ENCODE results near the gene NOL3. TPM values are rescaled to one million over a fixed set of nuclear protein-coding genes. Genes with fewer than 3 reads are reported as not detected.

The NOL3 gene
- total RNA-seq, 2 donors from 2014 or later, result 11.6 TPM

DNA sequence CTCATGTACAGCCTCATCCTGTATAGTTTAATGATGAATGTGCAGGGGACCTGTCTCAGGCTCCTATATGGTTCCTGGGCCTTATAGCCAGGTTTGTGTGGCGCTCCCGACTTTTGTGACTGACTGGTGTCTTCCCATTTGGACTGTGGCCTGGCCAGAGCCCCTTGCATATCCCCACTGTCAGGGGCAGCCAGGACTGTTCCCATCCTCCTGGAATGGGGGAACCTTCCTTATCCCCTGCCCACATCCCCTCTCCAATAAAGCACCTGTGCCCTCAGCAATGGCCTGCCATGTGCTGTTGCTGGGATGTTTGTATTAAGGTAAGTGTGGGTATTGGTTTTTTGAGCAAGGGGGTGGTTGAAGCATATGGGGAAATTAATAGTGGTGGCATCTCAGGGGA, 22.1 kb upstream of the NOL3 start:
- no peak overlapping the region for H3K27ac ChIP-seq (ENCODE audit: low read depth, low read length)
- no peak overlapping the region for H3K9ac ChIP-seq (ENCODE audit: extremely low read depth, low read length, poor library complexity, severe bottlenecking)
- no peak overlapping the region for H3K4me3 Mint-ChIP-seq
- H3K27ac Mint-ChIP-seq, result no peak overlapping the region
- peaks cover 45% of the 10 kb centered on the region for H3K36me3 Mint-ChIP-seq (ENCODE audit: low read depth)
- no peaks in the 10 kb centered on the region for H3K9me3 Mint-ChIP-seq
- H3K27me3 ChIP-seq (ENCODE audit: control insufficient read depth, insufficient read depth, low read length, poor library complexity, severe bottlenecking), result peaks cover 37% of the 10 kb centered on the region
- H3K4me1 Mint-ChIP-seq, result peaks cover 4% of the 10 kb centered on the region
- no peaks in the 10 kb centered on the region for H3K9me3 ChIP-seq (ENCODE audit: control insufficient read depth, low read length)
- peaks cover 41% of the 10 kb centered on the region for H3K36me3 ChIP-seq (ENCODE audit: control insufficient read depth, insufficient read depth, low read length)
- TF ChIP-seq, protein P1, sequence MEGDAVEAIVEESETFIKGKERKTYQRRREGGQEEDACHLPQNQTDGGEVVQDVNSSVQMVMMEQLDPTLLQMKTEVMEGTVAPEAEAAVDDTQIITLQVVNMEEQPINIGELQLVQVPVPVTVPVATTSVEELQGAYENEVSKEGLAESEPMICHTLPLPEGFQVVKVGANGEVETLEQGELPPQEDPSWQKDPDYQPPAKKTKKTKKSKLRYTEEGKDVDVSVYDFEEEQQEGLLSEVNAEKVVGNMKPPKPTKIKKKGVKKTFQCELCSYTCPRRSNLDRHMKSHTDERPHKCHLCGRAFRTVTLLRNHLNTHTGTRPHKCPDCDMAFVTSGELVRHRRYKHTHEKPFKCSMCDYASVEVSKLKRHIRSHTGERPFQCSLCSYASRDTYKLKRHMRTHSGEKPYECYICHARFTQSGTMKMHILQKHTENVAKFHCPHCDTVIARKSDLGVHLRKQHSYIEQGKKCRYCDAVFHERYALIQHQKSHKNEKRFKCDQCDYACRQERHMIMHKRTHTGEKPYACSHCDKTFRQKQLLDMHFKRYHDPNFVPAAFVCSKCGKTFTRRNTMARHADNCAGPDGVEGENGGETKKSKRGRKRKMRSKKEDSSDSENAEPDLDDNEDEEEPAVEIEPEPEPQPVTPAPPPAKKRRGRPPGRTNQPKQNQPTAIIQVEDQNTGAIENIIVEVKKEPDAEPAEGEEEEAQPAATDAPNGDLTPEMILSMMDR (conservative IDR thresholded peaks at IDR 0.05), result no peak
- peaks cover 30% of the 10 kb centered on the region for H3K27me3 Mint-ChIP-seq (ENCODE audit: insufficient read depth)
- H3K4me3 ChIP-seq (ENCODE audit: low read length), result no peak overlapping the region
- DNase-seq, result no peak
- no peaks in the 10 kb centered on the region for H3K4me1 ChIP-seq (ENCODE audit: control insufficient read depth, insufficient read depth, low read length)
- WGBS, 2 experiments (ENCODE audit: insufficient coverage in 1 of 2, insufficient read length in 1 of 2), result 100% methylated on average over 2 of the region's 2 CpGs

DNA sequence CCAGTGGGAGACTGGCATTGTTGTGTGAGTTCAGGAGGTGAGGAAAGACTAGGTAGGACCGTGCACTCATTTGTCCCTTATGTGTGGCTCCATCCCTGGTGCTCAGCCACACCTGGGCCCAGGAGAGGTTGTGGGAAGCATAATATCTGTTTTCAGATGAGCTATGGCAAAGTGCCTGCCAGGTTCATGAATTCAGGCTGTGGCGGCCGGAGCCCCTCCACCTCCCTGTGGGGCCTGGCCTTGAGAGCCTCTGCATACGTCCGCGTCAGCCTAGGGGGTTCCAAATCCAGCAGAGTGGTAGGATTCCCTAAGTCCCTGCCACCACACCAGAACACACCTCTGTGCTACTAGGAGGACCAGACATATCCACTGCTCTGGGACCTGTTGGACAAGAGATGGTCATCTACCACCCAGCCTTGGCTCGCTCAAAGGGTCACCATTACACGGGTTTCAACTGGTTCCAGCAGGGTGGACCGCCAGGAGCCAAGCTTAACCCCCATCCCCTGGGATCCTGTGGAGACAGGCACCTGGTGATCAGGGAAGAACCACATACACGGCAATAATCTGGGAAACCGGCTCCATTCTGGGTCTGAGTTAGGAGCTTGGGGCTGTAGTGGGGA, 21.6 kb upstream of the NOL3 start:
- no peak overlapping the region for H3K4me3 ChIP-seq (ENCODE audit: low read length)
- H3K9ac ChIP-seq (ENCODE audit: extremely low read depth, low read length, poor library complexity, severe bottlenecking), result no peak overlapping the region
- no peaks in the 10 kb centered on the region for H3K4me1 ChIP-seq (ENCODE audit: control insufficient read depth, insufficient read depth, low read length)
- H3K9me3 ChIP-seq (ENCODE audit: control insufficient read depth, low read length), result no peaks in the 10 kb centered on the region
- peaks cover 41% of the 10 kb centered on the region for H3K36me3 Mint-ChIP-seq (ENCODE audit: low read depth)
- DNase-seq, result no peak
- peaks cover 36% of the 10 kb centered on the region for H3K27me3 Mint-ChIP-seq (ENCODE audit: insufficient read depth)
- H3K4me3 Mint-ChIP-seq, result no peak overlapping the region
- H3K27ac Mint-ChIP-seq, result no peak overlapping the region
- no peaks in the 10 kb centered on the region for H3K9me3 Mint-ChIP-seq
- H3K27me3 ChIP-seq (ENCODE audit: control insufficient read depth, insufficient read depth, low read length, poor library complexity, severe bottlenecking), result peaks cover 42% of the 10 kb centered on the region
- H3K4me1 Mint-ChIP-seq, result peaks cover 4% of the 10 kb centered on the region
- no peak overlapping the region for H3K27ac ChIP-seq (ENCODE audit: low read depth, low read length)
- WGBS, 2 experiments (ENCODE audit: insufficient coverage in 1 of 2, insufficient read length in 1 of 2), result 90 to 96% methylated on average over 11 of the region's 11 CpGs
- TF ChIP-seq, protein P1 (conservative IDR thresholded peaks at IDR 0.05), result no peak
- H3K36me3 ChIP-seq (ENCODE audit: control insufficient read depth, insufficient read depth, low read length), result peaks cover 37% of the 10 kb centered on the region

DNA sequence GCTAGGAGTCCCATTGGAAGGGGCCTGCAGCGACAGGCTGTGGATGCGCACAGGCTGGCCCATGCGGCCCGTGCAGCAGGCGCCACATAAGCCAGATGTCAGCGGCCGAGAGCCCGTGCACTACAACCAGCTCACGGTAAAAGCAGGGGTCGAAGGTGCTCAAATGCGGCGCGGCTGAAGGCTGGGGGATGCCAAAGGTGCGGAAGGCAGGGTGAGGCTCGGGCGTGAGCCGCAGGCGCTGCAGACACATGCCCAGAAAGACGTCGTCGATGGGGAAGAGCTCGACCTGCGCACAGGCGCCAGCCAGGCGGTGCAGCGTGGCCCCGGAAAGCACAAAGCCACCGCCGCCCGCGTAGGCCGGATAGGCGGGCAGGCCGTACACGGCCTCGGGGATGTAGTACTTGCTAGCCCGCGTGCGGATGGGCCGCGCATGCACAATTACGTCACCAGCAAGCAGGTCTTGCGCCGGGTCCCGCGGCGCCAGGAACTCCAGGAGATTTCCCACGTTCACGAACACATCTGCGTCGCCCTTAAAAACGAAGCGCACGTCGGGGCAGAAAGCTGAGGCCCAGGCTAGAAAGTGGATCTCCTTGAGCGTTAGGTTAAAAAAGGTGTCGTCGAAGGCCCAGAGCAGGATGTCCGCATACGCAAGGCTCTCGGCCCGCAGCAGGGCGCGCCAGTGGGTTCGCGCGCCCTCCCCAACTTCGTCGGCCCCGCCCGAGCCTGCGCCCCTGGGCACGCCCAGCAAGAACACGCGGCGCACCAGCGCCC, 20.9 kb upstream of the NOL3 start:
- TF ChIP-seq, protein P1 (conservative IDR thresholded peaks at IDR 0.05), result no peak
- Mint-ChIP-seq H3K27ac (no peak overlapping the region), H3K9me3 (no peaks in the 10 kb centered on the region), H3K4me1 (peaks cover 4% of the 10 kb centered on the region), H3K36me3 (ENCODE audit: low read depth) (peaks cover 36% of the 10 kb centered on the region), H3K4me3 (peak overlapping the region; percentile 59), H3K27me3 (ENCODE audit: insufficient read depth) (peaks cover 43% of the 10 kb centered on the region)
- Histone ChIP-seq H3K4me3 (ENCODE audit: low read length) (no peak overlapping the region), H3K36me3 (ENCODE audit: control insufficient read depth, insufficient read depth, low read length) (peaks cover 32% of the 10 kb centered on the region), H3K27me3 (ENCODE audit: control insufficient read depth, insufficient read depth, low read length, poor library complexity, severe bottlenecking) (peaks cover 49% of the 10 kb centered on the region), H3K9ac (ENCODE audit: extremely low read depth, low read length, poor library complexity, severe bottlenecking) (no peak overlapping the region), H3K27ac (ENCODE audit: low read depth, low read length) (no peak overlapping the region), H3K4me1 (ENCODE audit: control insufficient read depth, insufficient read depth, low read length) (no peaks in the 10 kb centered on the region), H3K9me3 (ENCODE audit: control insufficient read depth, low read length) (no peaks in the 10 kb centered on the region)
- DNase-seq, result no peak
- WGBS, 2 experiments (ENCODE audit: insufficient coverage in 1 of 2, insufficient read length in 1 of 2), result 83 to 86% methylated on average over 72 to 77 of the region's 77 CpGs
